Prostate gland (tissue), 2 donors: ENCODE data around the gene SGCA.

Experiments used
- CTCF ChIP-seq, 4 experiments: fragments of 200-600 bp in 2 of 4; fragments of 450-650 bp in 2 of 4; sonication (generic) in 2 of 4; IDR thresholded peaks; 1 replicate in 3 of 4; 2 replicates in 1 of 4; pipeline ENCODE4 v1.5.1; 2016 to 2019; ENCODE audit warnings: antibody characterized with exemption in 4 of 4, mild to moderate bottlenecking in 2 of 4, moderate library complexity in 2 of 4
- POLR2AphosphoS5 ChIP-seq: sonication (generic); formaldehyde crosslinking; IDR thresholded peaks from one replicate; pipeline ENCODE4 v1.6.1; 2017; ENCODE audit warnings: antibody characterized with exemption

DNA sequence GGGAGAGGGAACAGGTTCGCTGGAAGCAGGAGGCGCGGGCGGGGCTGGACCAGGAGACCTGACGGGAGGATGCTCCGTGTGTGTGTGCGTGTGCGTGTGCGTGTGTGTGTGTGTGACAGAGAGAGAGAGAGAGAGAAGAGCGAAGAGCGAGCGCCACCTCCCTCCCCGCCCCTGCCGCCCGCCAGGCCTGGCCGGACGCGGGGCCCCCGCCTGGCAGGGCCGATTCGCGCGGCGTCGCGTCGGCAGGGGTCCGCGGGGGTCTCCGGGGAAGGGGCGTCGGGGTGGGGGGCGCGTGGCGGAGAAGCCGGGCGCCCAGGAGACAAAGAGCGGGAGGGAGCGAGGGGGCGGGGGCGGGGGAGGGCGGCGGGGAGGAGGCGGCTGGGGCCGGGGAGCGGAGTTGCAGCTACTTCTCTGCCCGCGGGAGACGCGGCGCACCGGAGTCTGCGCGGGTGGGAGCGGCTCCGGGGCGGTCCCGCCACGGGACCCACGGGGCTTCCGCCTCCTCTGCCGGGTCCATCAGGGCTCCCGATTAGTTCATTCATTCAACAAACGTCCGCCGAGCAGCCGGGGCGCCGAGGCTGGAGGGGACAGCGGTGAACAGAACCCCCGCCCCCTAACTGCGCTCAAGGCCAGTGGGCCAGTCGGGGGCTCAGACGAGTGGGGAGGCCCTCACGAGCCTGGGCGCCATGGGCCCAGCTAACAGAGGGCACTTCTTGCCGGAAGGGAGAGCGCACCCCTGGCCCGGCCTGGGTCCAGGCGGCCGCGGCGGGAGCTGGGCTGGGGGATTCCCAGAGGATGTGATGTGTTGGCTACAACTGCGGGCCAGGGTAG, 35.9 kb upstream of the SGCA start, which contains the start of gene SAMD14:
- TF ChIP-seq CTCF (IDR thresholded peaks at IDR 0.05): no peak
- no peak for TF ChIP-seq POLR2AphosphoS5
